ENCODE results near the gene SGPP1.

DNA sequence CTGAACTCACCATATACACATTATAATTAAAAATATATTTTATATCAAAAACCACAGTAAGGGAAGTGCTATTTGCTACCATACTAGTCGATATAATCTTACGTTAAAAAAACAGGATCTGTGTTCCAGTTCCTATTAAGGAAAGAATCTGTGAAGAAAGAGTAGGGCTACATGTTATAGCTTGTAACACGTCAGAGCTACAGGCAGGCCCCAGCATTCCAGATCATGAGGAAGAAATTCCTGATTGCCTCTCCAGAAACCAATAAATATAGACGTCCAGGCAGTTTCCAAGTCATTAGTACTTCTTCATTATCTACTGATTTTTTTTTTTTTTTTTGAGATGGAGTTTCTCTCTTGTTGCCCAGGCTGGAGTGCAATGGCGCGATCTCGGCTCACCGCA, 20.6 kb downstream of the SGPP1 start:
- TF ChIP-seq, protein P1, sequence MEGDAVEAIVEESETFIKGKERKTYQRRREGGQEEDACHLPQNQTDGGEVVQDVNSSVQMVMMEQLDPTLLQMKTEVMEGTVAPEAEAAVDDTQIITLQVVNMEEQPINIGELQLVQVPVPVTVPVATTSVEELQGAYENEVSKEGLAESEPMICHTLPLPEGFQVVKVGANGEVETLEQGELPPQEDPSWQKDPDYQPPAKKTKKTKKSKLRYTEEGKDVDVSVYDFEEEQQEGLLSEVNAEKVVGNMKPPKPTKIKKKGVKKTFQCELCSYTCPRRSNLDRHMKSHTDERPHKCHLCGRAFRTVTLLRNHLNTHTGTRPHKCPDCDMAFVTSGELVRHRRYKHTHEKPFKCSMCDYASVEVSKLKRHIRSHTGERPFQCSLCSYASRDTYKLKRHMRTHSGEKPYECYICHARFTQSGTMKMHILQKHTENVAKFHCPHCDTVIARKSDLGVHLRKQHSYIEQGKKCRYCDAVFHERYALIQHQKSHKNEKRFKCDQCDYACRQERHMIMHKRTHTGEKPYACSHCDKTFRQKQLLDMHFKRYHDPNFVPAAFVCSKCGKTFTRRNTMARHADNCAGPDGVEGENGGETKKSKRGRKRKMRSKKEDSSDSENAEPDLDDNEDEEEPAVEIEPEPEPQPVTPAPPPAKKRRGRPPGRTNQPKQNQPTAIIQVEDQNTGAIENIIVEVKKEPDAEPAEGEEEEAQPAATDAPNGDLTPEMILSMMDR (IDR thresholded peaks at IDR 0.05; ENCODE audit: low read depth, low read length): no peak
- TF ChIP-seq POLR2A (IDR thresholded peaks at IDR 0.05; ENCODE audit: extremely low read depth, insufficient read length) (no peak), MYC (IDR thresholded peaks at IDR 0.05; ENCODE audit: low read depth, low read length) (no peak)
- TF ChIP-seq, protein P2, sequence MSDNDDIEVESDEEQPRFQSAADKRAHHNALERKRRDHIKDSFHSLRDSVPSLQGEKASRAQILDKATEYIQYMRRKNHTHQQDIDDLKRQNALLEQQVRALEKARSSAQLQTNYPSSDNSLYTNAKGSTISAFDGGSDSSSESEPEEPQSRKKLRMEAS (IDR thresholded peaks at IDR 0.05; ENCODE audit: low read depth, low read length): no peak
